Loucy (cell line): ENCODE measurements around the gene S1PR2.

Experiments
- H2AFZ ChIP-seq: fragments of 200-600 bp; sonication (generic); 2 replicates; pipeline ENCODE4 v1.6.0; 2016; ENCODE audit warnings: antibody characterized with exemption, mild to moderate bottlenecking, low read length, moderate library complexity
- H3F3A ChIP-seq: fragments of 200-600 bp; 2 replicates; pipeline ENCODE4 v1.6.0; 2016; ENCODE audit warnings: antibody characterized with exemption, low read depth, mild to moderate bottlenecking
- H3K27me3 ChIP-seq: fragments of 200-600 bp; sonication (generic); 2 replicates; pipeline ENCODE4 v1.6.1; 2014; ENCODE audit warnings: low read length, mild to moderate bottlenecking; ENCODE audit not compliant: insufficient read depth, poor library complexity, severe bottlenecking
- H3K36me3 ChIP-seq: fragments of 200-600 bp; sonication (generic); 2 replicates; pipeline ENCODE4 v1.6.1; 2016; ENCODE audit warnings: low read length; ENCODE audit not compliant: insufficient read depth
- H3K4me1 ChIP-seq: fragments of 200-600 bp; sonication (generic); 2 replicates; pipeline ENCODE4 v1.5.1; 2014; ENCODE audit warnings: low read length, mild to moderate bottlenecking; ENCODE audit not compliant: insufficient read depth, poor library complexity, severe bottlenecking
- H3K4me2 ChIP-seq: fragments of 200-600 bp; sonication (generic); 2 replicates; pipeline ENCODE4 v1.6.0; 2014; ENCODE audit warnings: antibody characterized with exemption, low read length, low read depth, mild to moderate bottlenecking; ENCODE audit not compliant: poor library complexity, severe bottlenecking
- H3K4me3 ChIP-seq: fragments of 200-600 bp; sonication (generic); 2 replicates; pipeline ENCODE4 v1.5.1; 2014; ENCODE audit warnings: low read length, mild to moderate bottlenecking, mixed read lengths; ENCODE audit not compliant: poor library complexity, severe bottlenecking
- H3K79me2 ChIP-seq: fragments of 200-600 bp; sonication (generic); 2 replicates; pipeline ENCODE4 v1.6.1; 2014; ENCODE audit warnings: low read length; ENCODE audit not compliant: insufficient read depth
- H3K9ac ChIP-seq: fragments of 200-600 bp; sonication (generic); 2 replicates; pipeline ENCODE4 v1.6.0; 2014; ENCODE audit warnings: mild to moderate bottlenecking, low read depth, low read length, moderate library complexity; ENCODE audit not compliant: poor library complexity, severe bottlenecking
- H3K9me2 ChIP-seq: fragments of 200-600 bp; sonication (generic); replicated peaks from 2 replicates; pipeline ENCODE4 v1.6.1; 2016; ENCODE audit warnings: low read depth, low read length, mixed read lengths
- H3K9me3 ChIP-seq: fragments of 200-600 bp; sonication (generic); 2 replicates; pipeline ENCODE4 v1.6.1; 2014; ENCODE audit warnings: mild to moderate bottlenecking, antibody characterized with exemption, low read length, low read depth; ENCODE audit not compliant: insufficient read depth
- H4K20me1 ChIP-seq: fragments of 200-600 bp; sonication (generic); 2 replicates; pipeline ENCODE4 v1.6.0; 2014; ENCODE audit warnings: antibody characterized with exemption, low read length, mild to moderate bottlenecking; ENCODE audit not compliant: insufficient read depth, poor library complexity, severe bottlenecking
- EZH2phosphoT487 ChIP-seq: fragments of 200-600 bp; IDR thresholded peaks from 2 replicates; pipeline ENCODE4 v1.6.1; 2018; ENCODE audit warnings: antibody characterized with exemption, mild to moderate bottlenecking, moderate library complexity, borderline replicate concordance
- TF ChIP-seq, protein P1 (sequence below): fragments of 200-600 bp; sonication (generic); conservative IDR thresholded peaks from 2 replicates; pipeline ENCODE4 v1.5.1; 2014; ENCODE audit warnings: mild to moderate bottlenecking, antibody characterized with exemption, low read length

Gene S1PR2

DNA sequence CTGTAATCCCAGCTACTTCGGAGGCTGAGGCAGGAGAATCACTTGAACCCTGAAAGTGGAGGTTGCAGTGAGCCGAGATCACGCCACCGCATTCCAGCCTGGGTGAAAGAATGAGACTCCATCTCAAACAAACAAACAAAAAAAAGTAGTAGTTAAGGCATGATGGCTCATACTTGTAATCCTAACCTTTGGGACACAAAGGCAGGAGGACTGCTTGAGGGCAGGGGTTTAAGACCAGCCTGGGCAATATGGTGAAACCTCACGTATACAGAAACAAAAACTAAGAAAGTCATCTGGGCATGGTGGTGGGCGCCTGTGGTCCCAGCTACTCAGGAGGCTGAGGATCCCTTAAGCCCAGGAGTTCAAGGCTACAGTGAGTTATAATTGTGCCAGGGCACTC lies 38.2 kb downstream of the S1PR2 start:
- Histone ChIP-seq H3K79me2 (peaks cover 65% of the 10 kb centered on the region), H3K9me3 (no peaks in the 10 kb centered on the region), H3F3A (no peaks in the 10 kb centered on the region; the same call in 1 of the 2 replicates), H3K36me3 (peaks cover 5% of the 10 kb centered on the region; the same call in 1 of the 2 replicates), H2AFZ (no peak overlapping the region), H3K4me2 (peak overlapping the region; percentile 98), H3K27me3 (no peaks in the 10 kb centered on the region), H3K9me2 (no peaks in the 10 kb centered on the region), H4K20me1 (peaks cover 55% of the 10 kb centered on the region), H3K4me1 (peaks cover 31% of the 10 kb centered on the region), H3K9ac (peak overlapping the region; percentile 99), H3K4me3 (peak overlapping the region; percentile 93)
- TF ChIP-seq, protein P1, sequence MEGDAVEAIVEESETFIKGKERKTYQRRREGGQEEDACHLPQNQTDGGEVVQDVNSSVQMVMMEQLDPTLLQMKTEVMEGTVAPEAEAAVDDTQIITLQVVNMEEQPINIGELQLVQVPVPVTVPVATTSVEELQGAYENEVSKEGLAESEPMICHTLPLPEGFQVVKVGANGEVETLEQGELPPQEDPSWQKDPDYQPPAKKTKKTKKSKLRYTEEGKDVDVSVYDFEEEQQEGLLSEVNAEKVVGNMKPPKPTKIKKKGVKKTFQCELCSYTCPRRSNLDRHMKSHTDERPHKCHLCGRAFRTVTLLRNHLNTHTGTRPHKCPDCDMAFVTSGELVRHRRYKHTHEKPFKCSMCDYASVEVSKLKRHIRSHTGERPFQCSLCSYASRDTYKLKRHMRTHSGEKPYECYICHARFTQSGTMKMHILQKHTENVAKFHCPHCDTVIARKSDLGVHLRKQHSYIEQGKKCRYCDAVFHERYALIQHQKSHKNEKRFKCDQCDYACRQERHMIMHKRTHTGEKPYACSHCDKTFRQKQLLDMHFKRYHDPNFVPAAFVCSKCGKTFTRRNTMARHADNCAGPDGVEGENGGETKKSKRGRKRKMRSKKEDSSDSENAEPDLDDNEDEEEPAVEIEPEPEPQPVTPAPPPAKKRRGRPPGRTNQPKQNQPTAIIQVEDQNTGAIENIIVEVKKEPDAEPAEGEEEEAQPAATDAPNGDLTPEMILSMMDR: no peak
- TF ChIP-seq EZH2phosphoT487: no peak

DNA sequence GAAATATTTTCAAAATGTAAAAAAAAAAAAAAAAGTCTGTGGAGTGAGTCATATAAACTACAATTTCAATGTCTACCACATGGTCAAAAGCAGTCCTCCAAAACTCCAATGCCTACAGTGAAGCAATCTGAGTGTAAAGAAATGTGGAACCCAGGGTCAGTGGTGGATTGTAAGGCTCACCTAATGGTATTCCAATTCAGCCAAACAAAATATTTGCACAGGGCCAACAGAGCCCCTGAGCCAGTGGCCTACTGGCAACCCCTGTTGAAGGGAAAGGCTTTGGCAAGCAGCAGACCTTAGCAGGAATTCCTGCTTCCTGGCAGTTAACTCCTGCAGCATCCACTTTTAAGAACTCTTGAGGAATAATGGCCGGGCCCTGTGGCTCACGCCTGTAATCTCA lies 39.8 kb downstream of the S1PR2 start:
- Histone ChIP-seq H3K4me3 (peak overlapping the region; percentile 41), H3K36me3 (peaks cover 19% of the 10 kb centered on the region; the same call in 1 of the 2 replicates), H2AFZ (no peak overlapping the region), H3K9ac (peak overlapping the region; percentile 20), H3K9me3 (no peaks in the 10 kb centered on the region), H3K27me3 (no peaks in the 10 kb centered on the region), H3F3A (no peaks in the 10 kb centered on the region), H4K20me1 (peaks cover 71% of the 10 kb centered on the region), H3K4me1 (peaks cover 31% of the 10 kb centered on the region), H3K79me2 (peaks cover 81% of the 10 kb centered on the region), H3K9me2 (no peaks in the 10 kb centered on the region), H3K4me2 (peak overlapping the region; percentile 98)
- TF ChIP-seq EZH2phosphoT487: no peak
- TF ChIP-seq, protein P1: no peak

DNA sequence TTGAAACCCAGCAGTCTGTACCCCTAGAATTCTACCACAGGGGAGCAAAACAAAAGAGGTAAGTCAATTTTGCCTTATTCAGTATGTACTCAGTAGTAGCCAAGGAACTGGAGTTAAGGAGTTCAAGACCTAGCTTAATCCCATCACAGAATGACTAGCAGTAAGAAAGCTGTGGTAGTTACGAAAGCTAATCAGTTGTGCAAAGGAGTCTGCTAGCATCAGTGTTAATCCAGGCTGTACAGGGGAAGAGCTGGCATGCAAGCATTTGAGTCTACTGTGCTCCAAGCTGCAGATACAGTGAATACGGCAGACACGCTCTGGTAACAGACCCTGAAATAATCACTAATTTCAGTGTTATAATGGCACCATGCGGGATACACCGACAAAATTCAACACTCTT lies 41.1 kb downstream of the S1PR2 start:
- Histone ChIP-seq H4K20me1 (peaks cover 82% of the 10 kb centered on the region), H3K79me2 (peaks cover 94% of the 10 kb centered on the region), H3K9me2 (no peaks in the 10 kb centered on the region), H3F3A (no peaks in the 10 kb centered on the region), H2AFZ (no peak overlapping the region), H3K36me3 (peaks cover 28% of the 10 kb centered on the region; the same call in 1 of the 2 replicates), H3K4me3 (peak overlapping the region; percentile 53), H3K27me3 (no peaks in the 10 kb centered on the region), H3K9ac (peak overlapping the region; percentile 56), H3K4me2 (peak overlapping the region; percentile 71), H3K9me3 (no peaks in the 10 kb centered on the region), H3K4me1 (peaks cover 25% of the 10 kb centered on the region)
- TF ChIP-seq, protein P1: no peak
- no peak for TF ChIP-seq EZH2phosphoT487
